Measurements from ENCODE around the gene DISP3.

DISP3 gene

GRCh38 chr1:11558871-11559590, 80.1 kb downstream of the DISP3 start:
- Histone ChIP-seq H3K36me3 (replicated peaks) (no peaks in the 10 kb centered on the region), H3K27me3 (ENCODE audit: low read depth) (peaks cover 24% of the 10 kb centered on the region), H3K4me1 (no peaks in the 10 kb centered on the region), H3K9me3 (no peaks in the 10 kb centered on the region), H3K4me3 (no peak overlapping the region)
- in situ Hi-C loops (cut with MboI; ENCODE audit: low sequenced_read_pairs), result no loop called here
- peak in 1 of 2 experiments; percentile 25 for DNase-seq (ENCODE audit: low spot score in 2 of 2)

- in situ Hi-C loops (cut with MboI; ENCODE audit: low sequenced_read_pairs), result no loop called here
- H3K4me3 ChIP-seq, result no peak overlapping the region
- H3K9me3 ChIP-seq, result no peaks in the 10 kb centered on the region
- no peak for DNase-seq (ENCODE audit: low spot score in 2 of 2)
- H3K27me3 ChIP-seq (ENCODE audit: low read depth), result peaks cover 24% of the 10 kb centered on the region
- H3K4me1 ChIP-seq, result no peaks in the 10 kb centered on the region
- H3K36me3 ChIP-seq (replicated peaks), result no peaks in the 10 kb centered on the region
Measured at GRCh38 chr1:11559591-11559970, 80.6 kb downstream of the DISP3 start.

- DNase-seq (ENCODE audit: low spot score in 2 of 2), result no peak
- H3K4me1 ChIP-seq, result no peaks in the 10 kb centered on the region
- no peak overlapping the region for H3K4me3 ChIP-seq
- H3K27me3 ChIP-seq (ENCODE audit: low read depth), result peaks cover 24% of the 10 kb centered on the region
- H3K9me3 ChIP-seq, result no peaks in the 10 kb centered on the region
- in situ Hi-C loops (cut with MboI; ENCODE audit: low sequenced_read_pairs), result no loop called here
- H3K36me3 ChIP-seq (replicated peaks), result no peaks in the 10 kb centered on the region
Measured at GRCh38 chr1:11560061-11560460, 81.1 kb downstream of the DISP3 start.

GRCh38 chr1:11561740-11562139, 82.8 kb downstream of the DISP3 start:
- Histone ChIP-seq H3K27me3 (ENCODE audit: low read depth) (peaks cover 21% of the 10 kb centered on the region; the same call in 1 of the 2 replicates), H3K4me1 (no peaks in the 10 kb centered on the region), H3K9me3 (no peaks in the 10 kb centered on the region), H3K36me3 (replicated peaks) (no peaks in the 10 kb centered on the region), H3K4me3 (no peak overlapping the region)
- no peak for DNase-seq (ENCODE audit: low spot score in 2 of 2)
- in situ Hi-C loops (cut with MboI; ENCODE audit: low sequenced_read_pairs), result no loop called here

GRCh38 chr1:11562664-11563063, 83.7 kb downstream of the DISP3 start:
- Histone ChIP-seq H3K36me3 (replicated peaks) (no peaks in the 10 kb centered on the region), H3K9me3 (no peaks in the 10 kb centered on the region), H3K4me1 (no peaks in the 10 kb centered on the region), H3K27me3 (ENCODE audit: low read depth) (peaks cover 19% of the 10 kb centered on the region), H3K4me3 (no peak overlapping the region)
- DNase-seq (ENCODE audit: low spot score in 2 of 2), result no peak
- in situ Hi-C loops (cut with MboI; ENCODE audit: low sequenced_read_pairs), result no loop called here

GRCh38 chr1:11563560-11564069, 84.7 kb downstream of the DISP3 start:
- Histone ChIP-seq H3K4me3 (no peak overlapping the region), H3K27me3 (ENCODE audit: low read depth) (peaks cover 14% of the 10 kb centered on the region), H3K36me3 (replicated peaks) (no peaks in the 10 kb centered on the region), H3K4me1 (no peaks in the 10 kb centered on the region), H3K9me3 (no peaks in the 10 kb centered on the region)
- in situ Hi-C loops (cut with MboI; ENCODE audit: low sequenced_read_pairs), result no loop called here
- no peak for DNase-seq (ENCODE audit: low spot score in 2 of 2)

GRCh38 chr1:11564237-11564636, 85.3 kb downstream of the DISP3 start:
- H3K4me1 ChIP-seq, result no peaks in the 10 kb centered on the region
- in situ Hi-C loops (cut with MboI; ENCODE audit: low sequenced_read_pairs), result no loop called here
- no peaks in the 10 kb centered on the region for H3K9me3 ChIP-seq
- peaks cover 12% of the 10 kb centered on the region for H3K27me3 ChIP-seq (ENCODE audit: low read depth)
- no peak for DNase-seq (ENCODE audit: low spot score in 2 of 2)
- H3K4me3 ChIP-seq, result no peak overlapping the region
- H3K36me3 ChIP-seq (replicated peaks), result no peaks in the 10 kb centered on the region

GRCh38 chr1:11566042-11566850, 87.3 kb downstream of the DISP3 start:
- DNase-seq (ENCODE audit: low spot score in 2 of 2), result no peak
- no peaks in the 10 kb centered on the region for H3K4me1 ChIP-seq
- H3K36me3 ChIP-seq (replicated peaks), result no peaks in the 10 kb centered on the region
- no peak overlapping the region for H3K4me3 ChIP-seq
- no peaks in the 10 kb centered on the region for H3K9me3 ChIP-seq
- in situ Hi-C loops (cut with MboI; ENCODE audit: low sequenced_read_pairs), result no loop called here
- peaks cover 11% of the 10 kb centered on the region; the same call in 1 of the 2 replicates for H3K27me3 ChIP-seq (ENCODE audit: low read depth)

- Histone ChIP-seq H3K27me3 (ENCODE audit: low read depth) (peaks cover 11% of the 10 kb centered on the region; the same call in 1 of the 2 replicates), H3K4me1 (no peaks in the 10 kb centered on the region), H3K9me3 (no peaks in the 10 kb centered on the region), H3K36me3 (replicated peaks) (no peaks in the 10 kb centered on the region), H3K4me3 (no peak overlapping the region)
- DNase-seq (ENCODE audit: low spot score in 2 of 2), result no peak
- in situ Hi-C loops (cut with MboI; ENCODE audit: low sequenced_read_pairs), result no loop called here
Measured at GRCh38 chr1:11567244-11568065, 88.5 kb downstream of the DISP3 start.

- in situ Hi-C loops (cut with MboI; ENCODE audit: low sequenced_read_pairs), result no loop called here
- Histone ChIP-seq H3K4me3 (no peak overlapping the region), H3K36me3 (replicated peaks) (no peaks in the 10 kb centered on the region), H3K4me1 (no peaks in the 10 kb centered on the region), H3K9me3 (no peaks in the 10 kb centered on the region), H3K27me3 (ENCODE audit: low read depth) (peaks cover 13% of the 10 kb centered on the region; the same call in 1 of the 2 replicates)
- DNase-seq (ENCODE audit: low spot score in 2 of 2), result no peak
Measured at GRCh38 chr1:11568687-11569086, 89.7 kb downstream of the DISP3 start.

- in situ Hi-C loops (cut with MboI; ENCODE audit: low sequenced_read_pairs), result no loop called here
- no peak overlapping the region for H3K4me3 ChIP-seq
- no peaks in the 10 kb centered on the region for H3K36me3 ChIP-seq (replicated peaks)
- H3K9me3 ChIP-seq, result no peaks in the 10 kb centered on the region
- peaks cover 10% of the 10 kb centered on the region; the same call in 1 of the 2 replicates for H3K27me3 ChIP-seq (ENCODE audit: low read depth)
- no peak for DNase-seq (ENCODE audit: low spot score in 2 of 2)
- no peaks in the 10 kb centered on the region for H3K4me1 ChIP-seq
Measured at GRCh38 chr1:11569551-11569950, 90.6 kb downstream of the DISP3 start.

GRCh38 chr1:11569954-11570353, 91.0 kb downstream of the DISP3 start:
- H3K27me3 ChIP-seq (ENCODE audit: low read depth), result peaks cover 10% of the 10 kb centered on the region; the same call in 1 of the 2 replicates
- H3K9me3 ChIP-seq, result no peaks in the 10 kb centered on the region
- no peaks in the 10 kb centered on the region for H3K4me1 ChIP-seq
- DNase-seq (ENCODE audit: low spot score in 2 of 2), result no peak
- in situ Hi-C loops (cut with MboI; ENCODE audit: low sequenced_read_pairs), result no loop called here
- H3K36me3 ChIP-seq (replicated peaks), result no peaks in the 10 kb centered on the region
- H3K4me3 ChIP-seq, result no peak overlapping the region

GRCh38 chr1:11570821-11571380, 91.9 kb downstream of the DISP3 start:
- Histone ChIP-seq H3K4me3 (no peak overlapping the region), H3K36me3 (replicated peaks) (no peaks in the 10 kb centered on the region), H3K4me1 (no peaks in the 10 kb centered on the region), H3K9me3 (no peaks in the 10 kb centered on the region), H3K27me3 (ENCODE audit: low read depth) (peaks cover 10% of the 10 kb centered on the region; the same call in 1 of the 2 replicates)
- DNase-seq (ENCODE audit: low spot score in 2 of 2), result no peak
- in situ Hi-C loops (cut with MboI; ENCODE audit: low sequenced_read_pairs), result no loop called here
